ENCODE measurements around the gene NT5DC3. TPM values are rescaled to one million over a fixed set of nuclear protein-coding genes. Genes with fewer than 3 reads are reported as not detected.
A peak's percentile ranks its signal among the peaks of the same experiment; 100 is the strongest.

NT5DC3 gene
- total and polyA plus RNA-seq, 2 of the 13 experiments (the other 11 are each of a cell fraction or from before 2014, with no cell fraction given) = 3.2 to 6.6 TPM

- TF ChIP-seq DDIT3 (CRISPR knock-in tag; IDR thresholded peaks at IDR 0.05) = no peak
- TF ChIP-seq HNRNPL (IDR thresholded peaks at IDR 0.05; ENCODE audit: low read depth, low read length) = peak; percentile 40; the same call in 1 of the 2 replicates
- no peak for TF ChIP-seq TFE3 (CRISPR knock-in tag; IDR thresholded peaks at IDR 0.05)
- TF ChIP-seq ZNF776 (CRISPR knock-in tag; IDR thresholded peaks at IDR 0.05) = no peak
- TF ChIP-seq ZNF800 (CRISPR knock-in tag; IDR thresholded peaks at IDR 0.05) = no peak; the same call in 1 of the 2 replicates
- TF ChIP-seq ZNF136 (CRISPR knock-in tag; IDR thresholded peaks at IDR 0.05; ENCODE audit: low read depth) = 0 out of 2 replicates have a peak, but pooled peaks have one; percentile 44
- TF ChIP-seq SUZ12 (IDR thresholded peaks at IDR 0.05; ENCODE audit: low read depth, low read length) = no peak
- peak; percentile 32; the same call in 1 of the 2 replicates for TF ChIP-seq ZNF501 (CRISPR knock-in tag; IDR thresholded peaks at IDR 0.05)
- TF ChIP-seq KMT2B (CRISPR knock-in tag; IDR thresholded peaks at IDR 0.05) = no peak
- peak; percentile 8 for TF ChIP-seq TEAD3 (CRISPR knock-in tag; optimal IDR thresholded peaks at IDR 0.05; ENCODE audit: borderline replicate concordance)
- TF ChIP-seq SMARCE1 (IDR thresholded peaks at IDR 0.05; ENCODE audit: borderline replicate concordance) = no peak
- TF ChIP-seq ZMYM4 (CRISPR knock-in tag; IDR thresholded peaks at IDR 0.05) = peak; percentile 49; the same call in 1 of the 2 replicates
- TF ChIP-seq NRL (CRISPR knock-in tag; IDR thresholded peaks at IDR 0.05; ENCODE audit: borderline replicate concordance) = no peak
- peak; percentile 9; the same call in 1 of the 2 replicates for TF ChIP-seq IRF9 (CRISPR knock-in tag; IDR thresholded peaks at IDR 0.05; ENCODE audit: borderline replicate concordance)
- TF ChIP-seq ZNF441 (CRISPR knock-in tag; IDR thresholded peaks at IDR 0.05; ENCODE audit: borderline replicate concordance) = no peak
- no peak for TF ChIP-seq TRIM22 (IDR thresholded peaks at IDR 0.05)
- no peak for TF ChIP-seq HMGXB3 (CRISPR knock-in tag; IDR thresholded peaks at IDR 0.05; ENCODE audit: borderline replicate concordance)
- TF ChIP-seq STAG1 (CRISPR knock-in tag; IDR thresholded peaks at IDR 0.05) = 0 out of 2 replicates have a peak, but pooled peaks have one; percentile 6
These were observed 903 bp upstream of the NT5DC3 start (continued) for GRCh38 chr12:103841690-103842584.

Data from HepG2 (cell line).